GM18498 (cell line): ENCODE data around the gene NF2.
"Not testable (repeated sequence)": the region's sequence is repeated elsewhere in the genome, so short reads cannot be mapped to it uniquely, and the experiment has no call there.

Source experiments
- ATAC-seq: cut with Tn5 transposase; IDR thresholded peaks from one replicate; pipeline ENCODE4 v1.9.1; 2021; ENCODE audit warnings: mild to moderate bottlenecking, moderate library complexity; ENCODE audit not compliant: unreplicated experiment

NF2 gene

GRCh38 chr22:29603358-29604075 lies at the start of gene NF2:
Gene NF2 (plus strand): TSS chr22:29603633. CDS start chr22:29603999, 366 bp downstream.
- peak; percentile 98 for ATAC-seq

GRCh38 chr22:29555065-29555644 lies 48.3 kb upstream of the NF2 start:
- no peak for ATAC-seq

GRCh38 chr22:29559030-29559429 lies 44.4 kb upstream of the NF2 start:
- ATAC-seq, result no peak

- no peak for ATAC-seq
These were observed 43.6 kb upstream of the NF2 start for GRCh38 chr22:29559853-29560252.

GRCh38 chr22:29563652-29564460 lies 39.6 kb upstream of the NF2 start:
- ATAC-seq, result no peak

GRCh38 chr22:29566513-29566912 lies 36.9 kb upstream of the NF2 start:
- ATAC-seq, result not testable (repeated sequence)

GRCh38 chr22:29567338-29567737 lies 36.1 kb upstream of the NF2 start:
- ATAC-seq, result no peak

GRCh38 chr22:29569011-29569678 lies 34.3 kb upstream of the NF2 start:
- ATAC-seq, result no peak

- no peak for ATAC-seq
These were observed 33.0 kb upstream of the NF2 start for GRCh38 chr22:29570456-29570855.

GRCh38 chr22:29570912-29571549 lies 32.4 kb upstream of the NF2 start:
- ATAC-seq, result no peak

GRCh38 chr22:29574762-29575450 lies 28.5 kb upstream of the NF2 start:
- no peak for ATAC-seq

GRCh38 chr22:29578462-29579200 lies 24.8 kb upstream of the NF2 start:
- ATAC-seq, result no peak

GRCh38 chr22:29580200-29580810 lies 23.1 kb upstream of the NF2 start:
- ATAC-seq, result no peak

- ATAC-seq, result no peak
These were observed 21.6 kb upstream of the NF2 start for GRCh38 chr22:29581799-29582198.

- ATAC-seq, result no peak
These were observed 18.5 kb upstream of the NF2 start for GRCh38 chr22:29584975-29585374.

- not testable (repeated sequence) for ATAC-seq
These were observed 17.2 kb upstream of the NF2 start for GRCh38 chr22:29586193-29586705.

GRCh38 chr22:29587938-29588699 lies 15.3 kb upstream of the NF2 start:
- no peak for ATAC-seq

GRCh38 chr22:29593923-29594322 lies 9.5 kb upstream of the NF2 start:
- ATAC-seq, result no peak
